ENCODE data around the gene TIFAB.

The TIFAB gene

DNA sequence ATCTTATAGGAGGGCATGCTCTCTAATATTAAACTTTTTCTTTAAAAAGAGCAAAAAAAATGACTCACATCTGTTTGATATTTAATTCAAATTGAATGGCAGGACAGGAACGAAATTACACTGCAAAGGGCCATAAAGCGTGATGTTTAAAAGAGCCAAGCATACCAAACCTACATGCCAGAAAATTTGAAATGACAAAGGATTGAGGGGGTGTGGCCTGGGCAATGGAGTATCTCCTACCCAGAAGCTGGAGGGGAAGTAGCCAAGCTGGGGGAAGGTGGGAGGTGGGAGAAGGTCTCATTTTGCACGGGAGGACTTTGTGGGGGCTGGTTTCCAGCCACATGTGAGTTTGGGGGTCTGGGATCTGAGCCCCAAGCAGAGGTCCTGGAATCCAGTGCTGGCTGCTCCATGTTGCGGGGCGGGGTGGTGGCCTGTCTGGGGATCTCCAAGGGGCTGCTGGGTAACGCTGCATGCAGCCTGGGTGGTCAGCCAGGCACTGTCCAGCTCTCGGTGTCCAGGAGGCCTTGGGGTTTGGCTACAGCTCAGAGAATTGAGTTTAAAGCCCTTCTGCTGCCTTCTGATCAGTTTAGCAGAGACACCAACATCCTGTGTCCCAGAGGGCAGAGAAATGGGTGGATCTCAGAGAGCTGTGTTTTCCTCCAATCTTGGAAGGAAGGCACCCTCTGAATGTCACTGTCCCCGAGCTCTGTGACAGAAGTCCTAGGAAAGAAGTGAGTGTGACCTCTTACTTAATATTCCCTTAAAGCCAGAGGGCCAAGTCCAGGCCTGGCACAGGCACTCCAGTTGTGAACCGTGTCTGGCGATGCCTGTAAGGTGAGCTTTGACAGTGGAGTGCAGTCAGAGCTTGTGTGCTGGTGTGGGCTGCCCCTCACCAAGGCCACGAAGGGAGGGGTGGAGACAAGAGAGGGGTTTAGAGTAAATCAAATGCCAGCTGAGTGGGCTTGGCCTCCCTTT is 12.6 kb downstream of the TIFAB start (continued):
- TF ChIP-seq, protein P1, sequence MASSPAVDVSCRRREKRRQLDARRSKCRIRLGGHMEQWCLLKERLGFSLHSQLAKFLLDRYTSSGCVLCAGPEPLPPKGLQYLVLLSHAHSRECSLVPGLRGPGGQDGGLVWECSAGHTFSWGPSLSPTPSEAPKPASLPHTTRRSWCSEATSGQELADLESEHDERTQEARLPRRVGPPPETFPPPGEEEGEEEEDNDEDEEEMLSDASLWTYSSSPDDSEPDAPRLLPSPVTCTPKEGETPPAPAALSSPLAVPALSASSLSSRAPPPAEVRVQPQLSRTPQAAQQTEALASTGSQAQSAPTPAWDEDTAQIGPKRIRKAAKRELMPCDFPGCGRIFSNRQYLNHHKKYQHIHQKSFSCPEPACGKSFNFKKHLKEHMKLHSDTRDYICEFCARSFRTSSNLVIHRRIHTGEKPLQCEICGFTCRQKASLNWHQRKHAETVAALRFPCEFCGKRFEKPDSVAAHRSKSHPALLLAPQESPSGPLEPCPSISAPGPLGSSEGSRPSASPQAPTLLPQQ (tag by site-specific recombination; IDR thresholded peaks at IDR 0.05), result no peak
- no peak for TF ChIP-seq FEZF1 (tag by site-specific recombination; IDR thresholded peaks at IDR 0.05)
- no peak for TF ChIP-seq ZNF214 (tag by site-specific recombination; IDR thresholded peaks at IDR 0.05; ENCODE audit: borderline replicate concordance)
- TF ChIP-seq, protein P2, sequence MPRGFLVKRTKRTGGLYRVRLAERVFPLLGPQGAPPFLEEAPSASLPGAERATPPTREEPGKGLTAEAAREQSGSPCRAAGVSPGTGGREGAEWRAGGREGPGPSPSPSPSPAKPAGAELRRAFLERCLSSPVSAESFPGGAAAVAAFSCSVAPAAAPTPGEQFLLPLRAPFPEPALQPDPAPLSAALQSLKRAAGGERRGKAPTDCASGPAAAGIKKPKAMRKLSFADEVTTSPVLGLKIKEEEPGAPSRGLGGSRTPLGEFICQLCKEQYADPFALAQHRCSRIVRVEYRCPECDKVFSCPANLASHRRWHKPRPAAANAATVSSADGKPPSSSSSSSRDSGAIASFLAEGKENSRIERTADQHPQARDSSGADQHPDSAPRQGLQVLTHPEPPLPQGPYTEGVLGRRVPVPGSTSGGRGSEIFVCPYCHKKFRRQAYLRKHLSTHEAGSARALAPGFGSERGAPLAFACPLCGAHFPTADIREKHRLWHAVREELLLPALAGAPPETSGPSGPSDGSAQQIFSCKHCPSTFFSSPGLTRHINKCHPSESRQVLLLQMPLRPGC (tag by site-specific recombination; IDR thresholded peaks at IDR 0.05), result no peak
- TF ChIP-seq ZFHX2 (tag by site-specific recombination; conservative IDR thresholded peaks at IDR 0.05), result 0 out of 2 replicates have a peak, but pooled peaks have one; percentile 8
- 0 out of 2 replicates have a peak, but pooled peaks have one; percentile 13 for TF ChIP-seq EGR2 (tag by site-specific recombination; IDR thresholded peaks at IDR 0.05; ENCODE audit: low read depth)

DNA sequence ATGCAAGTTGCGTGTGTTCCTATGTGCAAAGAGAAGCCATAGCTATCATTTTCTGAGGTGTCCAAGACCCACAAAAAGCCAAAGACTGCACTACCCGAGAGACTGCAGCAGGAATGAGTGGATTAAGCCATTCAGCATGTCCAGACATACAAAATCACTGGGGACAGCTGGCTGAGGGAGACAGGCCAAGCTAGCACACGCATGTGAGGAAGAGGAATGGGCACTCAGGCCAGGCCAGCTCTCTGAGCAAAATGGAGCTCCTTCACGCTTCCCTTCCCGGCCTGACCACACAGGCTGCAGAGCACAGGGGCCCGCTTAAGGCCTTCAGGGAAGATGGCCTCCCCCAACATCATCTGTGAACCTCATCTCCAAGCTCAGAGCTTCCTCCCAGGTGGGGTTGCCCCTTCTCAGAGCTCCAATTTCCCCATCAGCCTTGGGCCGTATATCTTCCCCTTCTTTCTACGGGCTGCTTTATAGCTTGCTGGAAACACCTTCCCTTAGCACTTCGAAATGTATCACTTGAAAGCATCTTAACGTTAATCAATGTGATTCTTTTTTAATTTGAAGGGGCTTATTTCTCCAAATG is 13.4 kb downstream of the TIFAB start:
- no peak overlapping the region for H3K4me3 ChIP-seq (ENCODE audit: low read depth, low read length)
- H3K36me3 ChIP-seq (ENCODE audit: control insufficient read depth in 2 of 2, insufficient read depth in 1 of 2, low read length in 2 of 2), result no peaks in the 10 kb centered on the region
- no peaks in the 10 kb centered on the region for H3K9me3 ChIP-seq (ENCODE audit: control insufficient read depth, insufficient read depth, low read depth, low read length)
- H3K27ac ChIP-seq (ENCODE audit: extremely low read depth, low read depth, low read length), result no peak overlapping the region
- TF ChIP-seq ZFP37 (tag by site-specific recombination; IDR thresholded peaks at IDR 0.05) (no peak), HOXC10 (CRISPR knock-in tag; IDR thresholded peaks at IDR 0.05) (no peak), ZBTB7A (tag by site-specific recombination; IDR thresholded peaks at IDR 0.05; ENCODE audit: low read depth) (no peak), ZNF23 (tag by site-specific recombination; IDR thresholded peaks at IDR 0.05; ENCODE audit: borderline replicate concordance) (no peak), MZF1 (tag by site-specific recombination; IDR thresholded peaks at IDR 0.05; ENCODE audit: borderline replicate concordance) (no peak), ZNF514 (tag by site-specific recombination; IDR thresholded peaks at IDR 0.05) (no peak), GLI2 (tag by site-specific recombination; IDR thresholded peaks at IDR 0.05; ENCODE audit: borderline replicate concordance, low read depth) (no peak), ZNF571 (tag by site-specific recombination; IDR thresholded peaks at IDR 0.05) (no peak), ZNF768 (tag by site-specific recombination; IDR thresholded peaks at IDR 0.05) (no peak), ZBTB8A (tag by site-specific recombination; IDR thresholded peaks at IDR 0.05) (no peak)
- TF ChIP-seq, protein P3, sequence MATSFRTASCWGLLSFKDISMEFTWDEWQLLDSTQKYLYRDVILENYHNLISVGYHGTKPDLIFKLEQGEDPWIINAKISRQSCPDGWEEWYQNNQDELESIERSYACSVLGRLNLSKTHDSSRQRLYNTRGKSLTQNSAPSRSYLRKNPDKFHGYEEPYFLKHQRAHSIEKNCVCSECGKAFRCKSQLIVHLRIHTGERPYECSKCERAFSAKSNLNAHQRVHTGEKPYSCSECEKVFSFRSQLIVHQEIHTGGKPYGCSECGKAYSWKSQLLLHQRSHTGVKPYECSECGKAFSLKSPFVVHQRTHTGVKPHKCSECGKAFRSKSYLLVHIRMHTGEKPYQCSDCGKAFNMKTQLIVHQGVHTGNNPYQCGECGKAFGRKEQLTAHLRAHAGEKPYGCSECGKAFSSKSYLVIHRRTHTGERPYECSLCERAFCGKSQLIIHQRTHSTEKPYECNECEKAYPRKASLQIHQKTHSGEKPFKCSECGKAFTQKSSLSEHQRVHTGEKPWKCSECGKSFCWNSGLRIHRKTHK (tag by site-specific recombination; IDR thresholded peaks at IDR 0.05), result no peak
- TF ChIP-seq, protein P4, sequence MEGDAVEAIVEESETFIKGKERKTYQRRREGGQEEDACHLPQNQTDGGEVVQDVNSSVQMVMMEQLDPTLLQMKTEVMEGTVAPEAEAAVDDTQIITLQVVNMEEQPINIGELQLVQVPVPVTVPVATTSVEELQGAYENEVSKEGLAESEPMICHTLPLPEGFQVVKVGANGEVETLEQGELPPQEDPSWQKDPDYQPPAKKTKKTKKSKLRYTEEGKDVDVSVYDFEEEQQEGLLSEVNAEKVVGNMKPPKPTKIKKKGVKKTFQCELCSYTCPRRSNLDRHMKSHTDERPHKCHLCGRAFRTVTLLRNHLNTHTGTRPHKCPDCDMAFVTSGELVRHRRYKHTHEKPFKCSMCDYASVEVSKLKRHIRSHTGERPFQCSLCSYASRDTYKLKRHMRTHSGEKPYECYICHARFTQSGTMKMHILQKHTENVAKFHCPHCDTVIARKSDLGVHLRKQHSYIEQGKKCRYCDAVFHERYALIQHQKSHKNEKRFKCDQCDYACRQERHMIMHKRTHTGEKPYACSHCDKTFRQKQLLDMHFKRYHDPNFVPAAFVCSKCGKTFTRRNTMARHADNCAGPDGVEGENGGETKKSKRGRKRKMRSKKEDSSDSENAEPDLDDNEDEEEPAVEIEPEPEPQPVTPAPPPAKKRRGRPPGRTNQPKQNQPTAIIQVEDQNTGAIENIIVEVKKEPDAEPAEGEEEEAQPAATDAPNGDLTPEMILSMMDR (tag by site-specific recombination; IDR thresholded peaks at IDR 0.05), result no peak
- ChIA-PET POLR2A (interaction anchor here (0.6 kb wide), 1 partner anchor 24 kb away, joined by 4 read pairs; no protein-coding TSS in a partner anchor), CTCF (interaction anchor here (0.6 to 3.0 kb wide), 4 partner anchors 14 to 122 kb away, joined by 4 to 18 read pairs (median 10); no protein-coding TSS in a partner anchor)
- no peaks in the 10 kb centered on the region for H3K4me1 ChIP-seq (ENCODE audit: control insufficient read depth, insufficient read depth, low read length)
